DMS114 treated with DMSO at 0.1 percent for 48 hours (cell line): Measurements from ENCODE around the gene COX7C.
"Not testable (repeated sequence)": the region's sequence is repeated elsewhere in the genome, so short reads cannot be mapped to it uniquely, and the experiment has no call there.

Experiments used
- DNase-seq: peaks from one replicate; lab custom pipeline; 2025; ENCODE audit not compliant: unreplicated experiment; lab: John Stamatoyannopoulos, UW

The COX7C gene, protein sequence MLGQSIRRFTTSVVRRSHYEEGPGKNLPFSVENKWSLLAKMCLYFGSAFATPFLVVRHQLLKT

GRCh38 chr5:86617756-86618576 is at the start of gene COX7C:
Gene COX7C, plus strand, starts transcription at chr5:86617941. Its CDS starts 115 bp downstream, at chr5:86618056.
- DNase-seq, result peak; percentile 96

- DNase-seq, result not testable (repeated sequence)
Measured at GRCh38 chr5:86569522-86570426, 48.0 kb upstream of the COX7C start.

DNA sequence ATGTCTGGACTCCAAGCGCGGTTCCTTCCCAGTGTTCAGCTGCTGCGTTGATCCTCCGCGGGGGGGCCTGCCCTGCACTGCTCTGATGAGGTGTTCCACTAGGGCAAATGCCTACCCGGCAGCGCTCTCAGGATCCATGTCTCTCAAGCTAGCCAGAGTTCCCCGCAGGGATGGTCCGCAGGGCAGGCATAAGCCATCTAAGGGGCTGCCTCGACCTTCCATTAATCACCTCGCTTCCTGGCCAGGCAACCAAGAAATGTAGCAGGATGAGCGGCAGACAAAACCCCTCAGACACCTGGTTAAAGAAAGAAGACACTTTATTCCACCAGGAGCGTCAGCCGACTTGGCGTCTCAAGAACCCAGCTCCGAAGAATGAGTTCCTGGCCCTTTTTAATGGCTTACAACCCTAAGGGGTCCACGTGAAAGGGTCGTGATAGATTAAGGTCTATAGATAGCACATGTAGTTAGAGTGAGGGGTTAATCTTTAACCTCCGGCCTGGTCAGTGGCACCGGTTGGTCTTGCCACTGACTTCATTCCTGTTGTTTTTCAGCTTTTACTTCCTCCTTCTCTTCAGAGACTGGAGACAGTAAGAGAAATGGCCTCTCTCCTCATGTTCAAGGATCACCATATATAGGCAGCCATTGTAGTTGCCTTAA is 47.2 kb upstream of the COX7C start:
- no peak for DNase-seq

GRCh38 chr5:86571109-86571508 is 46.6 kb upstream of the COX7C start:
- not testable (repeated sequence) for DNase-seq

DNA sequence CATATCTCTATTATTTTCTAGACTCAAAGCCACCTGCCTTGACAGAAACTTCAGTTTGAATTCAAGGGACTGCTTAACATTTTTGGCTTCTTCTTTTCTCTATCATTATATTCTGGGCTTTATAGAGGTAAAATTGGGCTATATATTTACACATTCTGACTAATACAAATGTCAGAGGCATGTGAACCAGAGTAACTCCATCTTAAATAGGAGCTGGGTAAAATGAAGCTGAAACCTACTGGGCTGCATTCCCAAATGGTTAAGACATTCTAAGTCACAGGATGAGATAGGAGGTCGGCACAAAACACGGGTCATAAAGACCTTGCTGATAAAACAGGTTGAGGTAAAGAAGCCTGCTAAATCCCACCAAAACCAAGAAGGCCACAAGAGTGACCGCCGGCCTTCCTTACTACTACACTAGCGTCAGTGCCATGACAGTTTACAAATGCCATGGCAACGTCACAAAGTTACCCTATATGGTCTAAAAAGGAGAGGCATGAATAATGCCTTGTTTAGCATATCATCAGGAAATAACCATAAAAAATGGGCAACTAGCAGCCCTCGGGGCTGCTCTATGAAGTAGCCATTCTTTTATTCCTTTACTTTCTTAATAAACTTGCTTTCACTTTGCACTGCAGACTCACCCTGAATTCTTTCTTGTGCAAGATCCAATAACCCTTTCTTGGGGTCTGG is 44.8 kb upstream of the COX7C start:
- DNase-seq, result no peak

DNA sequence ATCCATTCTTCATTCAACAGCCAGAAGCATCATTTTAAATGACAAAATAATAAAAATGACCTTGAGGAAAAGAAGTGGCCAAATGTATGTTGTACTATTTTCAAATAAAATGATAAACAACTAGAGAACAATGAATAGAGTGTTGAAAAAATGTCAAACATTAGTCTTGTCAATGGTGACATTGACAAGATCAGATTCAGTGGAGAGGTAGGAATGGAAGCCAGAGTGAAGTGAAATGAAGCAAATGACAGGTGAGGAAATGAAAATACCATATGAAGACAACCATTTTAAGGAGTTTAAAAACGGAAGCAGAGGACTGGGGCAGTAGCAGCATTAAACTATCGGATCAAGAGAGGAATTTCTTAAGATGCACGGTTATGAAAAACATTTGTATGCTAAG is 38.2 kb upstream of the COX7C start:
- DNase-seq, result no peak

DNA sequence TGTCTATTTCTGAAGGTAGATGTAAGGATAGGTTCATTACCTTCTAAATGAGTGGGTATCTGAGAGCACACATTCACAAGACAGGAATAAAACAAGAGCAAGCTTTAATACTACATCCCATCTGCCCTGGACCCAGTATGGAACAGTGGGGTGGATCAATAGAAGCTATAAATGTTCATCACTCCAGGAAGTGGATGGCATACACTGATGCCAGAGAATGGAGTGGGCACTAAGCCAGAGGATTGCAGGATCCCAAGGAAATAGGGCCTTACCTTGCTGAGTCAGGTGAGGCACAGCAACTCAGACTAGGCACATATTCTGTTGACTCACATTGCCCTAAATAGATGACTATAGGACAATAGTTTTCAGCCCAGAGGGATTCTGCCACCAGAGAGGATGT is 21.3 kb upstream of the COX7C start:
- DNase-seq, result no peak

DNA sequence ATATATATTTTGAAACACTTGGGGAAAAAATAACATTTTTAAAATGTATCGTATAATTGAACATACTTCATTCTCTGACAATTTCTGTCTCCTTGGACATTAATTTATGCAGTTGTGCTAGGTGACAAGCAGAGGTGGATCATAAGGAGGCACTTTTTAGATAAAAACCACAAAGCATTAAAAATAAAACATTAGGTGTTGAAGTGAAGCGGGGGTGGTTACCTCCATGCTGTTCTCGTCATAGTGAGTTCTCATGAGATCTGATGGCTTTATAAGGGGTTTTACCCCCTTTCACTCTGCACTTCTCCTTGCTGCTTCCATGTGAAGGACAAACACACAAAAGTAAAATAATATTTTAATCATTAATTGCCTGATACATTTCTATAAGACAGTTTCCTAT is 11.9 kb upstream of the COX7C start:
- DNase-seq, result no peak

DNA sequence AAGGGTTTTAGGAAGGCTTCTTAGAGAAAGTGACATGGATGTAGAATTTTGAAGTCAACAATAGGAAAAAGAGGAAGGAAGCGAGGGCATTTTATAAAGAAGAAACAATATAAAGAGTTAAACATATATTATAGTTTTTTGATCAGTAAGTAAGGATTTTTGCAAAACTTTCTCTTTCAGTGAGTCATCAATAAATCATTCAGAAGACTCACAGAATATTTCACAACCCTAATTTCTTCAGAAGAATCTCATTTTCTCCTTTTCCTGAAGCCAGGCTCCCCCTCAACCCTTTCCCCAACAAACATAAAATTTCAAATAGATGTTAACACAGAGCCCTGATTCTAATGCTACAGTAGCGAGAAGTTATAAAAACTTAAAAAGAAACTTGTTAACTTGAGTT is 4.3 kb upstream of the COX7C start:
- no peak for DNase-seq

- DNase-seq, result no peak
Measured at GRCh38 chr5:86617309-86617755, 409 bp upstream of the COX7C start.

DNA sequence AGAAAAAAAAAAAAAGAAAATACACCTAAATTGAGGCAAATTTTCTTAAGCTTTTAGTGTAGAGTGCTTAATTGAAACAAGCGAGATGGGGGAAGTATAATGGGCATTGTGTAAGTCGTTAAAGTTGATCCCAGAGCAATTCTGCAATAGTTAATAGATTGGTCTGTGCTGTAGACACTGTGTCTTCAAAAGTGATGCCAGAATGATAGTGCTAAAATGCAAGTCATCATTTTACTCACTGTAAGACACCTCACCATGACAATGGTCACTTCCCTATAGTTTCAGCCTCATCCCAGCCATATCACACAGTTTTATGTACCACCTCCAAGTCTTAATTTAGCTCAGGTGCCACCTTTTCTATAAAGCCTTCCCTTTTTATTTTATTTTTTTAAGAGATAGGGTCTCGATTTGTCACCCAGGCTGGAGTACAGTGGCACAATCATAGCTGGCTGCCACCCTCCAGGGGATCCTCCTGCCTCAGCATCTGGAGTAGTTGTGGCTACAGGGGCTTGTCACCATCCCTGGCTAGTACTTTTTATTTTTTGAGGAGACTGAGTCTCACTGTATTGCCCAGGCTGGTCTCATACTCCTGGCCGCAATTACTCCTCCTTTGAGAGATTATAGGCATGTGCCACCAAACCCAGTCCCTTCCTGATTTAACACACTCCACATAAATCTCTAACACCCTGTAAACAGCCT is 6.2 kb downstream of the COX7C start:
- no peak for DNase-seq

DNA sequence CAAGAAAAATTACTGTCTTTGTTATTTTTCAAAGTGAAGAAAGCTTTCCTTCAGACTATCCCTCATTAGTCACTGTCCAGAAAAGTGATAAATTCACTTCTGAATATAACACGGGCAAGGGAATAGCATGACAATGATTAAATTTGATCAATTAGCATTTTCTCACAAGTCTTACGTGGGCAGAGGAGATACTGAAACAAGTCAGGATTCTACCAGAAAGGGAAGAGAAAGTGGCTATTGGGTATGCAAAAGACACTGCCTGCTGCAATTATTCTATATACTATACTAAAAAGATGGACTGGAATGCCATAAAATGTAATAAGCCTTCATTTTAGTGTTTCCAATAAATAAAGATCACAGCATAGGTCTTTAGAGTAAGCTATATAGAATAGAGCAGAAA is 7.4 kb downstream of the COX7C start:
- no peak for DNase-seq

GRCh38 chr5:86626149-86626548 is 8.4 kb downstream of the COX7C start:
- no peak for DNase-seq

- no peak for DNase-seq
Measured at GRCh38 chr5:86631165-86631564, 13.4 kb downstream of the COX7C start.

DNA sequence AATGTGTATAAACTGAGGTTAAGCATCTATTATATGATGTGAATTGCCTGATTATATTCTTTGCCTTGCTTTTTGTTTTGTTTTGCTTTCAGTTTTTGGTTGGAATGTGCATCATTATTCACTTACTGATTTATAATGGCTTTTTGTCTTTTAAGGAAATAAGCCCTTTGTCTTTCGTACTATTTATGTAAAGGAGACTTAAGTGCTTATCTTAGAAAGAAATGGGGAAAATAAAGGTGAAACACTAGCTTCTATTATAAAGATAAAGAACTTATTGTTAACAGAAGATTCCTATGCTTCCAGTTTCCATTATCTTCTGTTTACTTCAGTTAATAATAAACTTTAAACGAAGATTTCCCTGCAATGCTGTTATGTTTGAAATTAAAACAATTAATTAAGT is 23.3 kb downstream of the COX7C start:
- no peak for DNase-seq

GRCh38 chr5:86644843-86645242 is 27.1 kb downstream of the COX7C start:
- no peak for DNase-seq

DNA sequence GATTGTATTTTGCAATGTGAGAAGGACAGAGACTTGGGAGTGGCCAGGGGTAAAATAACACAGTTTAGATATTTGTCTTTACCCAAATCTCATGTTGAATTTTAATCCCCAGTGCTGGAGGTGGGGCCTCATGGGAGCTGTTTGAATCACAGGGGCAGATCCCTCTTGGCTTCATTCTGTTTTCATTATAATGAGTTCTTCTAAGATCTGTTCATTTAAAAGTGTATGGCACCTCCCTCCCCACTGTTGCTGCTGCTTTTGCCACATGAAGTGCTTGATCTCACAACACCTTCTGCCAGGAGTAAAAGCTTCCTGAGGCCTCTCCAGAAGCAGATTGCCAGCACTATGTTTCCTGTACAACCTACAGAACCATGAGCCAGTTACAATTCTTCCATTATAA is 28.1 kb downstream of the COX7C start:
- no peak for DNase-seq

DNA sequence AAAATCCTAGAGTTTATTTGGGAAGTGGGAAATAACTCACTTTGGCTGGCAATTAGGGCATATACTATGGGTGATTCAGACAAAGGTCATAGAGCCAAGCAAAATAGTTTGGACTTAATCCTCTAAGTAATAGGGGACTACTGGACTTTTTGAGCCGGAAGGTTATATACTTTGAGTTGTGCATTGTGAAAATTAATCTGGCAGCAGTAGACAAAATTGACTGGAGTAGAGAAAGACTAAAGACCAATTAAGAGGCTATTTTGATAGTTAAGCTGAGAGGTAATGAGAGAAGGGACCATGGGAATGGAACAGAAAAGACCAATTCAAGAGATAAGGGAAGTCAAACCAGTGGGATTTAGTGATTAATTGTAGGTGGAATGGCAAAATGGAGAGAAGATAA is 28.9 kb downstream of the COX7C start:
- no peak for DNase-seq

DNA sequence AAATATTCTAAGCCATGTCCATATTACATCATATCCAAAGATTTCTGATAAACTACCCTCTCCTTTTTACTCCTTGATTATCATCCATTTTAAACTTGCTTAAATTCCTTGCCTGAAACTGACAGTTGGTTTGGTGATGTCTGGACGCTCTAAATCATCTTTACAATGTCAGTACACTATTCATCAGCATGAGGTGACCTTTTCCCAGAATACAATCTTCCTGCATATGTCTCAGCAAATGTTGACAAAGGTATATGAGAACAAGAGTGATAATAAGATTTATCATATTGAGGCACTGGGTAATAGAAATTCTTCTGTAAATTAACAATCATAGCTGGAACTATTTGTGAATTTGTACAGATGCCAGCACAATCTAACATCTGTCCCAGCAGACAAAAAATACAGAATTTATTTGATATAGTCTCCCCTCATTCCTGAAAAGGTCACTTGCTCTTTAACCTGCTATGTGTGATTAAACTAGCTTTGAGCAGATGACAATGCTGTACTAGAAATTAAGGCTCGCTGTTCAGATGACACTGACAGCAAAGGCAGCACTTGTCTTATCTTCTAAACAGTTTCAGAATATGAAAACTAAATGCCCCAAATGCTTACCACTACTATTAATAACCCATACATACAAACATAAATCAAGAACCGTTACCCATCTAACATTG is 32.2 kb downstream of the COX7C start:
- DNase-seq, result no peak

- not testable (repeated sequence) for DNase-seq
Measured at GRCh38 chr5:86660771-86661170, 43.0 kb downstream of the COX7C start.
